NCI-H1092 (cell line): ENCODE data around the gene TRIM34.
"Not testable (repeated sequence)": the region's sequence is repeated elsewhere in the genome, so short reads cannot be mapped to it uniquely, and the experiment has no call there.

Experiments used
- DNase-seq: peaks from one replicate; lab custom pipeline; 2025; lab: John Stamatoyannopoulos, UW

The TRIM34 gene, protein sequence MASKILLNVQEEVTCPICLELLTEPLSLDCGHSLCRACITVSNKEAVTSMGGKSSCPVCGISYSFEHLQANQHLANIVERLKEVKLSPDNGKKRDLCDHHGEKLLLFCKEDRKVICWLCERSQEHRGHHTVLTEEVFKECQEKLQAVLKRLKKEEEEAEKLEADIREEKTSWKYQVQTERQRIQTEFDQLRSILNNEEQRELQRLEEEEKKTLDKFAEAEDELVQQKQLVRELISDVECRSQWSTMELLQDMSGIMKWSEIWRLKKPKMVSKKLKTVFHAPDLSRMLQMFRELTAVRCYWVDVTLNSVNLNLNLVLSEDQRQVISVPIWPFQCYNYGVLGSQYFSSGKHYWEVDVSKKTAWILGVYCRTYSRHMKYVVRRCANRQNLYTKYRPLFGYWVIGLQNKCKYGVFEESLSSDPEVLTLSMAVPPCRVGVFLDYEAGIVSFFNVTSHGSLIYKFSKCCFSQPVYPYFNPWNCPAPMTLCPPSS

GRCh38 chr11:5624489-5625279, at the start of gene TRIM34:
TRIM34 (plus strand) TSS chr11:5625001; CDS start chr11:5632332, 7,331 bp downstream.
- no peak for DNase-seq

- DNase-seq, result no peak
These were observed 49.6 kb upstream of the TRIM34 start for GRCh38 chr11:5575152-5575551.

- DNase-seq, result no peak
These were observed 47.7 kb upstream of the TRIM34 start for GRCh38 chr11:5577101-5577500.

DNA sequence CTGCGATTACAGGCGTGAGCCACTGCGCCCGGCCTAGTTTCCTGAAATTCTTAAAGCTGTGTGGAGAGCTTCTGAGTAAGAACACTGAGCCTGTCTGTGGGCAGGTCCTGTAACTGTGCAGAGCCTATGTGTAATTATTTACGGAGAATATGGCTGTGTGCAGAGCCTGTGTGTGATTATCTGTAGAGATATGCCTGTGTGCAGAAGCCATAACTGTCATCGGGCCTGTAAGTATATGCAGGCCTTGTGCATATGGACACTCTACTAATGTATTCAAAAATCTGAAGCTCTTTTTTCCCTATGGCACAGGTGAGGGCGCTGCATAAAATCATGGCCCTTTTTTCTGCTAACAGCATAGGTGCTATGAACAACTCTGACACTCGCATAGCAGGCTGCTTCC, 44.2 kb upstream of the TRIM34 start, which contains the start of gene OR52B6:
Gene OR52B6, plus strand, starts transcription at position 301 of the 400 bp plus-strand sequence. Its CDS starts 0 bp downstream, at position 301.
- no peak for DNase-seq

DNA sequence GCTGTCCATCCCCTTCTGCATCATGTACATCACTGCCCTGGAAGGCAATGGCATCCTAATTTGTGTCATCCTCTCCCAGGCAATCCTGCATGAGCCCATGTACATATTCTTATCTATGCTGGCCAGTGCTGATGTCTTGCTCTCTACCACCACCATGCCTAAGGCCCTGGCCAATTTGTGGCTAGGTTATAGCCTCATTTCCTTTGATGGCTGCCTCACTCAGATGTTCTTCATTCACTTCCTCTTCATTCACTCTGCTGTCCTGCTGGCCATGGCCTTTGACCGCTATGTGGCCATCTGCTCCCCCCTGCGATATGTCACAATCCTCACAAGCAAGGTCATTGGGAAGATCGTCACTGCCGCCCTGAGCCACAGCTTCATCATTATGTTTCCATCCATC, 43.8 kb upstream of the TRIM34 start:
- DNase-seq, result no peak

DNA sequence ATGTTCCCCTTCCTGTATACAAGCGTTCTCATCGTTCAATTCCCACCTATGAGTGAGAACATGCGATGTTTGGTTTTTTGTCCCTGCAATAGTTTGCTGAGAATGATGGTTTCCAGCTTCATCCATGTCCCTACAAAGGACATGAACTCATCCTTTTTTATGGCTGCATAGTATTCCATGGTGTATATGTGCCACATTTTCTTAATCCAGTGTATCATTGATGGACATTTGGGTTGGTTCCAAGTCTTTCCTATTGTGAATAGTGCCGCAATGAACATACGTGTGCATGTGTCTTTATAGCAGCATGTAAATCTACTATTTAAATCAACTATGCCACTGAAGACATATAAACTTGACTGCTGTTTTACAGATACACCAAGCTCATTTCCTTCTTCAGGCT, 40.3 kb upstream of the TRIM34 start:
- not testable (repeated sequence) for DNase-seq

GRCh38 chr11:5589906-5590305, 34.9 kb upstream of the TRIM34 start:
- not testable (repeated sequence) for DNase-seq

GRCh38 chr11:5591613-5592012, 33.2 kb upstream of the TRIM34 start:
- DNase-seq, result no peak

- DNase-seq, result no peak
These were observed 32.2 kb upstream of the TRIM34 start for GRCh38 chr11:5592615-5593014.

GRCh38 chr11:5593146-5593545, 31.7 kb upstream of the TRIM34 start:
- no peak for DNase-seq

- DNase-seq, result no peak
These were observed 28.1 kb upstream of the TRIM34 start, which contains the start of gene TRIM6 for GRCh38 chr11:5596607-5597201. TRIM6 (plus strand) TSS chr11:5596637; CDS start chr11:5596898, 261 bp downstream.

GRCh38 chr11:5597953-5598352, 26.8 kb upstream of the TRIM34 start:
- DNase-seq, result no peak

DNA sequence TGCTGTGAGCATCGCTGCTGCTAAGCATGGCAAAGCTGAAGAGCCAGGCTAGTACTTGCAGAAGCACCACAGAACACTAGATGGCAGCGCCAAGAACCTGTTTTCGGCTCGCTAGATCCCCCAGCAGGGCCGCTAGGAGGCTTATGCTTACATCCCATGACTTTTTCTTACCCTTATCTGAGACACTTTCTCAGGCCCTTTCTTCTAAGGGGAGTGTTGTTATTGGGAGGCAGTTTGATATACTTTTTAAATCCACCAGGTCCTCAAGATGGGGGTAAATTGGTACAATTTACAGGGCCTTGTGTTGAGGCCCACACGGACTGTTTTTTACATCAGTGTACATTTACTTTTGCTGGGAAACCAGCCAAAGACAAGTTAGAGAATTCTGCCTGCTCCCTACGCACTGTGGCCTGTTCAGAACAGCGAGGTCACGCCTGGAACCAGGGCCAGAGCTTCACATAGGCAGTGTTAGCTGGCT, 24.4 kb upstream of the TRIM34 start:
- DNase-seq, result no peak

GRCh38 chr11:5602791-5603190, 22.0 kb upstream of the TRIM34 start:
- DNase-seq, result not testable (repeated sequence)

DNA sequence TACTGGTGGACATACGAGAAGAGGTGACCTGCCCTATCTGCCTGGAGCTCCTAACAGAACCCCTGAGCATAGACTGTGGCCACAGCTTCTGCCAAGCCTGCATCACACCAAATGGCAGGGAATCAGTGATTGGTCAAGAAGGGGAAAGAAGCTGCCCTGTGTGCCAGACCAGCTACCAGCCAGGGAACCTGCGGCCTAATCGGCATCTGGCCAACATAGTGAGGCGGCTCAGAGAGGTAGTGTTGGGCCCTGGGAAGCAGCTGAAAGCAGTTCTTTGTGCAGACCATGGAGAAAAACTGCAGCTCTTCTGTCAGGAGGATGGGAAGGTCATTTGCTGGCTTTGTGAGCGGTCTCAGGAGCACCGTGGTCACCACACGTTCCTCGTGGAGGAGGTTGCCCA, 21.5 kb upstream of the TRIM34 start:
- DNase-seq, result no peak

DNA sequence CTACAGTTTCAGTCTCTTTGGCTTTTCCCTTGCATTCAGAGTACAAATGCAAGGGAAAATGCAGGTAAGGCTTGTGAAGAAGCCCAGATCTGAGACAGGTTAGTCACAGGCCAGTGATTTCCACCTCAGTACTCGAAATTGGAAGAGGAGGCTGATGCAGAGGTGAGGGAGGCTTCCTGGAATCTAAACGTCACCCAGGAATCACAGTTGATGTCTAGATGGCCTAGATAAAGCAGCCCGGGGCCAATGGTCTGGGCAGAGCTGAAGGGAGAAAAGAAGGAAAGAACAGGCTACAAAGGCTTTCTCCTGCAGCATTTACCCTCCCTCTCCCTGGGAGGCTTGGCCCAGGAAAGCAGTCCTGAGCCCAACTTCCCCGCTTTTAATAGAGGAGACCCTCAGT, 19.9 kb upstream of the TRIM34 start:
- no peak for DNase-seq

DNA sequence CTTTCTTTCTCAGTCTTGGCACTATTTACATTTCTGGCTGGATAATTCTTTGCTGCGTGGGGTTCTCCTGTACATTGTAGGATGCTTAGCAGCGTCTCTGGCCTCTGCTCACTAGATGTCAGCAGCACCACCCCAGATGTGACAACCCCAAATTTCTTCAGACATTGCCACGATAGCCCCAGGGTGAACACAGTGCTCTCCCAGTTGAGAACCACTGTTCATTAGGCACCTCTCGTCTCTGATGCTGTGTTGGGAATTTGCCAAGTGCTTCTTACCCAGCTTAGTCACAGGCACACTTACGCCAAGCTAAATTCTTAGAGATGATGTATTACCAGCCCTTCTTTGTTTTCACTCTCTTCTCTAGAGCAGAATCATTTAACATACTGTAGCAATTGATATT, 19.0 kb upstream of the TRIM34 start:
- no peak for DNase-seq

DNA sequence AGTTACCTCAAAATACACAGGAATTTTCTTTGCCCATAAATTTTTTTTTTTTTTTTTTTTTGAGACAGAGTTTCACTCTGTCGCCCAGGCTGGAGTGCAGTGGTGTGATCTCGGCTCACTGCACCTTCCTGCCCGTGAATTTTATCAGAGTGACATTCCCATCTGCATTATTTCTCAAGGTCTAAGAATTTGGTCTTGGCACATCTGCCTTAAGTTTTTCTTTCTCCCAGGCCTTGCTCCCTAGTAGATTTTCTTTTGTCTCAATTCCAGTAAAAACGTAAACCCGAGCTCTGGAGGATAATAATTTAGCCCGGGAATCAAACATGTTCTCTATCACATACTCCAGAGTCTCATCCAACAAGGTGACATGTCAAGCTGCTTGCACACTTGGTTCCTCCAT, 16.0 kb upstream of the TRIM34 start:
- DNase-seq, result no peak

GRCh38 chr11:5610446-5610845, 14.4 kb upstream of the TRIM34 start:
- DNase-seq, result no peak

DNA sequence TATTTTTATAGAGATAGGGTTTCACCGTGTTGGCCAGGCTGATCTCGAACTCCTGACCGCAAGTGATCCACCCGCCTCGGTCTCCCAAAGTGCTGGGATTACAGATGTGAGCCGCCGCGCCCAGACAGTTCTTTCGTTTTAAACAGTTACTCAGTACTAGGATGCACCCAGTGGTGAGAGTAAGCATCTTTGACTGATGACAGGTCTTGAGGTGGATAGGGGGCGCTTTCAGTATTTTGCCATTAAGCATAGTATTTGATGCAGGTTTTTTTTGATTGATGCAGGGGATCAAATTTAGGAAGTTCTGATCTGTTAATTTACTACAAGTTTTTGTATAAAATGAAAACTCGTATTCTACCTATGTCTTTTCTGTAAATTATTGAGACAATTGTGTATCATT, 13.2 kb upstream of the TRIM34 start:
- no peak for DNase-seq

GRCh38 chr11:5618807-5619206, 6.0 kb upstream of the TRIM34 start:
- no peak for DNase-seq
